Cerebellar cortex (tissue), 1 donor: ENCODE measurements around the gene POLL.

ENCODE experiments used
- DNase-seq: peaks from one replicate; pipeline ENCODE4 v3.0.0-alpha.2; 2015; ENCODE audit warnings: low spot score

POLL gene

DNA sequence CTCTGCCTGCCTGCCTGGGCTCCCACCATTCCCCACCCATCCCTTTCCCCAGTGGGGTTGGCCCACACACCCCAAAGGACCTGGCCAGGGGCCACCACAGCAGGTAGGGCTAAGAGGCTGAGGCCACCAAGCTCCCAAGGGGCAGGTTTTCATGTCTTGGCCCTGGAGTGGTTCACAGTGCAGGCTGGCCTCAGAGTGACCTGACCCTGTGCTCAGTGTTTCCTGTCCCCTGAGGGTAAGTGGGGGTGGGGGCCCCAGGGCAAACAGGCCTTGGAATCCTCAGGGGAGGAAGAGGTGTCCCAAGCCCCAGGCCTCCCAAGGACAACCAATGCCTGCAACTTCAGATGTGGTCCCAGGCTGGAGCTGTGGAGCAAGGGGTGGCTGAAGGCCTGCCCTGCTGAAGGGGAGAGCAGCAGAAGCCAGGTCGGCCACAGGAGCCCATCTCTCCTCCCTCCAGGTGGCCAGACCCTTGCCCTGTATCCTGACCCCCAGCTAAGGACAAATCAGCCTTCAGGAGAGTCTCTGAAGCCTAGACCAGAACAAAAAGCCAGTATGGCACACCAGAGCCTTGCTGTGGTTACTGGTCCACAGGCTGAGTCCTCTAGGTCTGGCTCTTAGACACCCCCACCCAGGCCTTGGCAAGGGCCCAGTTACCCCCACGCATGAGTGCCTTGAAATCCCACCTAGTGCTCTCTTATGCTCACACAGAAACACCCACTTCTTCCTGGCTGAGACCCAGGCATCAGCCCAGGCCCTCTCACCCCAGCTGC, 27.6 kb downstream of the POLL start:
- DNase-seq = no peak

DNA sequence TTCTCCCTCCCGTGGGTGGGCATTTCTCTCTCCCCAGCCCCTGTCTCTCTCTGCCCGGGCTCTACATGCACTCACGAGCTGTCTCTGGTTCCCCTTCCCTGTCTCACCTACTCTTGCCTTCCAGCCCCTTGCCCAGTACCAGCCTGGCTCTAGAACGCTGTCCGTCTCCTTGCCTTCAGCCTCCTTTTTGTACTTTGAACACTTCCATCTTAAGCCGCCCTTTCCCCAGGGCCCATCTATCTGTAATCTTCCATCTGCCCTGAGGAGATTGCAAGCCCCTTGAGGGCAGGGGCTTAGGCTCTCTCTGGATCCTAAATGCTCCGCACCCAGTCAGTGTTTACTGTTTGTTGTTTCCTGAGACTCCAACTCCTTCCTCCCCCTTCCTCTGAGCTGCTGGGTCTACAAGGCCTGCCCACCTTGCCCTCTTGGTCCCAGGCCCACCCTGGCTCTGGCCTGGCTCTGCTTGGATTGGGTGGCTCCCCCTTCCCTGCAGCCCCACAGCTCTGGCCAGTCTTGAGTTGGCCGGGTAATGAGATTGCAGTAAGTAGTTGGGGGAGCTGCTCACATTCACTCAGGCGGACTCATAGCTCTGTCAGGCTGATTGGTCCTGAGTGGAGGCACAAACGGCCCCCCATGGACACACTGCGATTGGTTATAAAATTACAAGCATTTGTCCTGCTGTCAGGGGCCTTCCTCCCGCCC, 28.3 kb downstream of the POLL start:
- no peak for DNase-seq

DNA sequence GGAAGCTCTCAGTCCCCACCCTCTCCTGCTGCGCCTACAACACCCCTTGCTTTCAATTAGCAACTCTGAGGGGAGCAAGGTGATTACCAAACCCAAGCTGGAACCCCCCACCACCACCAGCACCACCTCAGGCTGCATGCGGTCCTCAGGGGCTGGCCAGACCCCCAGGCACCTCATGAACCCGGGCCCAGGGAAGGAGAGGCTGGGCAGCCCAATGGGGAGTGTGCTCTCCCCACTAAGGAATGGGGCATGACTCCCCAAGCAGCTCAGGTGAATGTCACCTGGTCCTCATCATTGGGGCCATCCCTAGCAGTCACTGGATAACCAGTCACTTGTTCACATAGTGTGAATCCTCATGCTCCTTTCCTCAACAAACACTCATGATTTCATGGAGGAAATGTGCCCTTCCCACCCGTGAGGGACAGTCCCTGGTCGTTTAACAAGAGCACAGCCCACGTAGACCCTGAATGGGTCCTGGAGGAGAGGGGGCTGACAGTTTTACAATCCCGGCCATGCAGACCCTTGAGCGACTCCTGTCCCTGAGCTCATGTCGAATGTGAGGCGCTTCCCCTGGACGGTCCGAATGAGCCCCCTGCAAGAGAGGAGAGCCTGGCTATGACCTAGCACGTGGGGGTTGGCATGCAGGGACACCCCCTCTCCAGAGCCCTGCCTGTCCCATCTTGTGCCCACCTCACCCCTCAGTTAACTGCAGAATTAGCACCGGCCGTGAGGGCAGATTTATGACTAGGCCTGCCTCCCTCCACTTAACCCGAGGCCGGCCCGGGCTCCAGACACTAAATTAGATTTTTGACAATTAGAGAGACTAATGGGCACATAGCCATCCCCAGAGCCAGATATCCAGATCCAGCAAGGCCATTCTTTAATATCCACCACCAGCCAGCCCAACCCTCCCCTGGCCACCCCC, 29.1 kb downstream of the POLL start:
- no peak for DNase-seq

DNA sequence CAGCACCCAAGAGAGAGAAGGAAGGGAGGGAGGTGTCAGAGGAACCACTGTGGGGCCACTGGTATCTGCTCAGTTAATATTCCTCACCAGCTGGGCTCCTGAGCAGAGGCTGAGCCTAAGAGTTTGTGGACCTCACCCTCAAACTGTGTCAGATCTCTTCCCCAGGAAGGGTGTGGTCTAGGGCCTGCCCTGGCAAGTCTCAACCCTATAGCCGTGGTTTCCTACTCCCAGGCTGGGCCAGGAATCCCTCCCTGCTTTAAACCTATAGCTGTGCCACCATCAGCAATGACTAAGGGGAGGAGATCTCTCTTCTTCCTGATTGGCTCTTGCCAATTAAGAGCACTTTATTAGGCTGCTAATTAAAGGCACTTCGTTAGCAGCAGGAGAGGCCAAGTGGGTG, 29.9 kb downstream of the POLL start:
- no peak for DNase-seq

DNA sequence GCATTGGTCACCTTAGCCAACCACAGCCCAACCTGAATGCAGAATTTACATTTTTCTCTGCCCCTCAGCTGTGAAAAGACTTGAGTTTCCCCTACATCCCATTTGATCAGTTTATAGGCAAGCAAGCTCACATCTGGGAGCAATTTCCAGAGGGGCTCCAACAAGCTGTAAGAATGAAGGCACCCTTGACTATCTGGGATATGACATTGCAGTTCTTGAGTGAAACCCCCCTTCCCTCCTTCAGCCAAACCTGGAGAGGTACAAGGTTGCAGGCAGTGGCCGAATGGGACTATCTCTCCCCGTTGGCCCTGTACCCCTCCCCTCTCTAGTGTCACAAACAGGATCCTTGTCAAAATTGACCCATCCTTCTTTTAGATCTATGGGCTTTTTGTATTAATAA, 30.5 kb downstream of the POLL start:
- no peak for DNase-seq

DNA sequence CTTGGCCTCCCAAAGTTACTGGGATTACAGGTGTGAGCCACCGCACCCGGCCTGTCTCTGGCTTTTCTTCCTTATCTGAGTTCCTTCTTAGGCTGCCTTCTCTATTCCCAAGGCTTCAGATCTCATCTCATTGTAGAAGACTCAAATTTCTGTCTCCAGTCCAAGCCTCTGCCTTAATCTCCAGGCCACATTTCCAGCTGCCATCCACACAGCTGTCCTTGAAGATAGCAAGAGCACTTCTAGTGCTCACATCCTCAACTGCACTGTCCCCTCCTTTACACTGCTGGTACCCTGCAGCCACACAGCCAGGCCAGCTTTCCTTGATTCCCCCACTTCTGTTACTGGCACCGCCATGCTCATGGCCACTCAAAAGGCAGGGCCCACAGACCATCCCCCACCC, 35.6 kb downstream of the POLL start:
- DNase-seq = no peak

DNA sequence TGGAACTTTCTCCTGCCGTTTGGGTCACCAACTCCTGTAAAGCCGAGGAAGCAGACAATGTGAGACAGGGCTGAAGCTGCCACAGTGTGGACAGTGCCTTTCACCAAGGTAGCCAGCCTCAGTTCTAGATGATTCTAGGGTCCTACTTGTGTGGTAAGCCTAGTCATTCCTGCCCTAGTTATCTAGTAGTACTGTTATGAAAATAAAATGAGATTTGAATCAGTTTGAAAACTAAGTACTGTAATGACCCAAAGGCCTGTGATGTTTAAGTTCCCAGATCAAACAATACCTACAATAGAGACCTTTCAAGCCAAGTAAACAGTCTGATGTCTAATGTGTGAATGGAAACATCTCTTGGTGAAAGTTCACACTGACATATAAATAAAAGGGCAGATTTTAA, 37.1 kb downstream of the POLL start:
- no peak for DNase-seq

DNA sequence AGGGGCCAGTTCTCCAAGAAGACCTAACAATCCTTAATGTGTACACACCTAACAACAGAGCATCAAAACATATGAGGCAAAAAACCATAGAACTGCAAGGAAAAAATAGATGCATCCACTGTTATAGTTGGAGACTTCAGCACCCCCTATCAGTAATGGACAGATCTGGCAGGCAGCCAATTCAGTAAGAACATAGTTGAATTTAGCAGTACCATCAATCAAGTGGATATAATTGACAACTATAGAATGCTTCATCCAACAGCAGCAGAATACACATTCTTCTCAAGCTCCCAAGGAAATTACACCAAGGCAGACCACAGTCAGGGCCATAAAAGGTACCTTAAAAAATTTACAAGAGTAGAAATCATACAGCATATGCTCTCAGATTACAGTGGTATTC, 42.2 kb downstream of the POLL start:
- DNase-seq = no peak

DNA sequence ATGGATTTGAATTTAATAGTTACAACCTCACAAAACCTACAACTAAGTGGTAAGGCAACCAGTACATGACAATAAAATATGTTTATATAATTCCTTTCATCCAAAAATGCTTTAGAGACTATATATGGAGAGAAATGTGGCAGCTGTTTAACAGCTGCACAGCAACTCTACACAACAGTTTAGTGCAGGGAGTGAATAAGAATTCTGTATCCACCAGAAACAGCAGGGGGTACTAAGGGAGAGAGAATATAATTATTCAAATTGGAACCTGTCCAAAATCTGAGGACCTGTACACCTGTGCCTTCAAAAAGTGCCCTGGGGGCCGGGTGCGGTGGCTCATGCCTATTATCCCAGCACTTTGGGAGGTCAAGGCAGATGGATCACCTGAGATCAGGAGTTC, 49.6 kb downstream of the POLL start:
- no peak for DNase-seq

DNA sequence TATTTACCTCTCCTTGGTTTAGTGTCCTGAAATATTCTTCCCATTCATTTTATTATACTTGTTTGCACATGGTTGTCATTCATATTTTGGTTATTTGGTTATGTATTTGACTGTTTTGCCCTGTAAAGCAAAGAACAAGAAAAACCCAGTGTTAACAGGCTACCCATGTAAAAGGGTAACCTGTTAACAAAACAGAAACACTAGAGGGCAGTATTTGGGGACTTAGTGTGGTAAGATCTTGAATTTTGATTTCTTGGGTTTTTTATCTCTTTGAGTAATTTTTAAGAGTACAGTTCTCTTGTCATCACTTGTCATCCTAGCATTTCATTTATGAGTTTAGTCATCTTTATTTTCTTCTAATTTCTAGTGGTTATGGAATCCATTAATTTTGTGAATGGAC, 51.3 kb downstream of the POLL start:
- DNase-seq = peak; percentile 46

DNA sequence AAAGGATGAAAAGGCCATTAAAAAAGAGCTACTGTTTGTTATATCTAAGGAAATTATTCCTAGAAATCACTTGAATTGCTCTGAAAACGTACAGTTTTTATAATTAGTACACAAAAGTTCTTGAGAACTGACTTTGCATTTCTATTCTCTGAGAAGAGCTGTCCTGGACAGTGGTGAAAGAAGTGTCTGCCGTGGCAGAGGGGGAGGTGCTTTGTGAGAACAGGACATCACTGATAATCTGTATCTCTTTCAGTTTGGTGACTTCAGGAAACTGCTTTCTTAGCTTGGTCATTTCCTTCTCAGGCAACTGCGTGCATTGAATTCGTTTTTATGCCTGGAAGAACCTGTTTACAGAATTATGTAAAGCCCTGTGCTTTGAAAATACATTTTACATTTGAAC, 52.1 kb downstream of the POLL start:
- no peak for DNase-seq

DNA sequence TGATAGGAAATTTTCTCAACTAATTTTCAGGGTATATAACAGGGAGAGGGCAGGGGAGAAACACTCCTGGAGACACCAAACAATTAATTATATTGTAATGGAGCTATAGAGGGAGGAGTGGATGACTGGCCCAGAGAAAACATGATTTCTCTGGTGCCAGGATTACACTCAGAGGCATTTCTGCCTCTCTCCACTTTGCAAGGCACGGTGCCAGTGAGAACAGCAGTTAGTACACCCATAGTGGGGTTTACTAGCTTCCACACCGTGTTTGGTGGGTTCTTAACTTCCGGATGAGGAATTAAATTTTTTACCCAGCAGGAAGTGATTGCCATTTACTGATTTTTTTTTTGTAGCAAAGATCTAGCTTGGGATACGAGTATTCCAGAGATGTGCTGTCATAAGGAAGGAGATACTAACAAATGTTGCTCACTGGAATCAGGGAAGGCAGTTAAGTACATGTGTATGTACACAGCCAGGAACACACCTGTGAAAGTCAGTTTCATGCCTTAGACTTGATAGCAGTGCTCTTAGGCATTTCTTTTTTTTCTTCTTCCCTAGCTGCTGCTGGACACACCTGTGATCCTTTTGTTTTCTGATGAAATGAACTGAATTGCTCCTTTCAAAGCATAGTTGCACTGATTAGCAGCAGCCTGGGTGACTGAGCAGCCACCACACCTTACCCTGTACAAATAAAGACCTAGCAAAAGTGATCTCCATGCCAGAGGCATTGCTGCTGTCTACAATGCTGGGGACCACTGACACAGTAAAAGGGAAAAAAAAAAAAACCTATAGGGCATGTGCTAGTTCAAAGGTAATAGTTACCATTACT, 58.1 kb downstream of the POLL start:
- no peak for DNase-seq

DNA sequence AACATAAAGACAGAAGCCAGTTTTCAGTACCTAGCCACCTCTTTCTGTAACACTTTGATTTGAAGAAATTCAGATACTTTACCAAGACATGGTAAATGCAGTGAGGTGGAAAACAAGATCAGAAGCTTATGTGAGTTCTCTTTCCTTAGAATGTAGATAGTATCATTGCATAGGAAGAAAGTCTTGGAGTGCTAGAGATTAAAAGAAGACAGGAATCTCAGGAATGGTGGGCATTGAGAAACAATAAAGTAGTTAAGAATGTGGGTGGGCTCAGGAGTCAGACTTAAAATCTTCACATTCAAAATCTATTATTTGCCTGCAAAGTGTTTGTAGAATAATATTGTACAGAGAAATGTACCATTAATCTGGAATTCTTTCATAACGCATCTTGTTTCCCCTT, 58.9 kb downstream of the POLL start:
- DNase-seq = no peak
